GM18519 (cell line): ENCODE results near the gene IDNK.
"Not testable (repeated sequence)": the region's sequence is repeated elsewhere in the genome, so short reads cannot be mapped to it uniquely, and the experiment has no call there.

Source experiments
- ATAC-seq: cut with Tn5 transposase; IDR thresholded peaks from one replicate; pipeline ENCODE4 v1.9.1; 2021; ENCODE audit warnings: mild to moderate bottlenecking, moderate library complexity; ENCODE audit not compliant: unreplicated experiment, low FRiP score

The IDNK gene

GRCh38 chr9:83622939-83623678, at the start of gene IDNK:
Gene IDNK (plus strand): TSS chr9:83623143. CDS start chr9:83623172, 29 bp downstream.
- peak; percentile 66 for ATAC-seq

GRCh38 chr9:83574482-83574881, 48.5 kb upstream of the IDNK start:
- ATAC-seq = no peak

GRCh38 chr9:83582029-83582428, 40.9 kb upstream of the IDNK start:
- no peak for ATAC-seq

- peak; percentile 88 for ATAC-seq
Measured at GRCh38 chr9:83583151-83584014, 39.6 kb upstream of the IDNK start.

GRCh38 chr9:83584995-83585394, 37.9 kb upstream of the IDNK start:
- no peak for ATAC-seq

GRCh38 chr9:83588256-83588655, 34.7 kb upstream of the IDNK start:
- no peak for ATAC-seq

GRCh38 chr9:83596899-83597504, 25.9 kb upstream of the IDNK start:
- ATAC-seq = no peak

GRCh38 chr9:83598487-83598886, 24.5 kb upstream of the IDNK start:
- no peak for ATAC-seq

- ATAC-seq = no peak
Measured at GRCh38 chr9:83599071-83599470, 23.9 kb upstream of the IDNK start.

- ATAC-seq = no peak
Measured at GRCh38 chr9:83601463-83601862, 21.5 kb upstream of the IDNK start.

- ATAC-seq = not testable (repeated sequence)
Measured at GRCh38 chr9:83607620-83608019, 15.3 kb upstream of the IDNK start.

- not testable (repeated sequence) for ATAC-seq
Measured at GRCh38 chr9:83613298-83613697, 9.6 kb upstream of the IDNK start.

- no peak for ATAC-seq
Measured at GRCh38 chr9:83617299-83617698, 5.6 kb upstream of the IDNK start.

- no peak for ATAC-seq
Measured at GRCh38 chr9:83620841-83621636, 1.9 kb upstream of the IDNK start.

GRCh38 chr9:83622433-83622938, 457 bp upstream of the IDNK start:
- ATAC-seq = peak; percentile 14

- peak; percentile 2 for ATAC-seq
Measured at GRCh38 chr9:83623679-83624076, 735 bp downstream of the IDNK start.

GRCh38 chr9:83625178-83625577, 2.2 kb downstream of the IDNK start:
- ATAC-seq = no peak

- no peak for ATAC-seq
Measured at GRCh38 chr9:83628540-83628939, 5.6 kb downstream of the IDNK start.

- ATAC-seq = no peak
Measured at GRCh38 chr9:83629433-83630104, 6.6 kb downstream of the IDNK start.
